HTERT RPE-1 (cell line): Measurements from ENCODE around the gene ADPRM.
"Not testable (repeated sequence)": the region's sequence is repeated elsewhere in the genome, so short reads cannot be mapped to it uniquely, and the experiment has no call there.

ENCODE experiments used
- in situ Hi-C: fragments of 300-500 bp; cut with MboI; formaldehyde crosslinking; loops from 4 replicates; pipeline ENCODE4 v1.14.3; 2020; ENCODE audit warnings: low sequenced_read_pairs

ADPRM gene

GRCh38 chr17:10698096-10698818 lies 863 bp downstream of the ADPRM start:
- in situ Hi-C loops, result no loop called here

- in situ Hi-C loops, result no loop called here
These were observed 2.5 kb downstream of the ADPRM start for GRCh38 chr17:10699856-10700255.

GRCh38 chr17:10702574-10702973 lies 5.2 kb downstream of the ADPRM start:
- in situ Hi-C loops, result no loop called here

- in situ Hi-C loops, result no loop called here
These were observed 8.3 kb downstream of the ADPRM start for GRCh38 chr17:10705727-10706126.

GRCh38 chr17:10713318-10713717 lies 15.9 kb downstream of the ADPRM start:
- in situ Hi-C loops, result no loop called here

- in situ Hi-C loops, result no loop called here
These were observed 18.8 kb downstream of the ADPRM start for GRCh38 chr17:10716218-10716617.

- in situ Hi-C loops, result no loop called here
These were observed 21.2 kb downstream of the ADPRM start for GRCh38 chr17:10718547-10718946.

- in situ Hi-C loops, result no loop called here
These were observed 27.3 kb downstream of the ADPRM start for GRCh38 chr17:10724546-10725195.

- in situ Hi-C loops, result no loop called here
These were observed 27.9 kb downstream of the ADPRM start for GRCh38 chr17:10725262-10725661.

GRCh38 chr17:10726196-10726595 lies 28.8 kb downstream of the ADPRM start:
- in situ Hi-C loops, result no loop called here

GRCh38 chr17:10727192-10727591 lies 29.8 kb downstream of the ADPRM start:
- in situ Hi-C loops, result no loop called here

GRCh38 chr17:10728331-10728892 lies 31.0 kb downstream of the ADPRM start:
- in situ Hi-C loops, result no loop called here

- in situ Hi-C loops, result no loop called here
These were observed 32.2 kb downstream of the ADPRM start, which contains the start of gene TMEM220 for GRCh38 chr17:10729334-10730193. TMEM220 (minus strand) TSS chr17:10730023; CDS start chr17:10729851, 172 bp downstream.

GRCh38 chr17:10730247-10730646 lies 32.9 kb downstream of the ADPRM start:
- in situ Hi-C loops, result not testable (repeated sequence)

GRCh38 chr17:10731408-10731879 lies 34.0 kb downstream of the ADPRM start:
- in situ Hi-C loops, result no loop called here

- in situ Hi-C loops, result not testable (repeated sequence)
These were observed 34.7 kb downstream of the ADPRM start for GRCh38 chr17:10732121-10732520.

GRCh38 chr17:10733666-10734065 lies 36.3 kb downstream of the ADPRM start:
- in situ Hi-C loops, result no loop called here

GRCh38 chr17:10735251-10735650 lies 37.9 kb downstream of the ADPRM start:
- in situ Hi-C loops, result no loop called here

- in situ Hi-C loops, result no loop called here
These were observed 38.4 kb downstream of the ADPRM start for GRCh38 chr17:10735821-10736220.

GRCh38 chr17:10737168-10737622 lies 39.8 kb downstream of the ADPRM start:
- in situ Hi-C loops, result no loop called here

- in situ Hi-C loops, result no loop called here
These were observed 40.3 kb downstream of the ADPRM start for GRCh38 chr17:10737736-10738135.
